Tongue (tissue), 2 donors: ENCODE measurements around the gene GRB14. TPM values are rescaled to one million over a fixed set of nuclear protein-coding genes. Genes with fewer than 3 reads are reported as not detected.

Experiments
- DNase-seq: peaks from one replicate; pipeline ENCODE4 v3.0.0-alpha.2; 2015
- total RNA-seq: library from RNA; depleted of rRNA; stranded (reverse); fragments of >200 nt; gene quantifications from one replicate; pipeline ENCODE4 v1.2.3, GENCODE V29; 2014

GRB14 gene
- total RNA-seq, 1 donor from 2014 or later: 19.7 TPM

DNA sequence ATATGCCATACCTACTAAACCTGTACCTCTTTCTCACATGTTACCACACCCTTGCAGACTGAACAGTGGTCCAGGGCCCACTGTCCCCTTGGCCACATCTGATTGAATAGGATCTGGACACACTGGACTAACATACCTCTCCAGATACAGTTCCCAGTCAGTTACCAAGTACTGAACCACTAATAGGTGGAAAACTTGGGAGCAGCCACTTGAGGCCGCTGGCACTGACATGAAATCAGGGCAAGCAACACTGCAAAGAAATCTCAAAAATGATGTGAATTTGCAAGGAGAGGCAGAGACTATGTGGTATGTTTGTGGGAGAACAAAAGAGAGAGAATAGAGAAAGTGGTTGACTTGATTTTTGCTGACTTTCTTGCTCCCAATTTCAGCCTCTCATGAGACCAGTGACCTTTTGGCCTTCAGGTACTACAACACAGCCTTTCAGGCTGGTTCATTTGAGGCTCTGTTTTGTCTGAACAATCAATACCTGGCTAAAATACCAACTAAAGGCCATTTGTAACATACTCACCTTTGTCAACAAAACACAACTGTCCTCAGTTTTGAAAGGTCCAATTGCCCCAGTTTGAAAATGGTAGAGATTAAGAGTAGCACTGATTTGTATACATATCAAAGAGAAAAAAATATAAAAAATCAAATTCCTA lies 7.8 kb downstream of the GRB14 start:
- DNase-seq: no peak

DNA sequence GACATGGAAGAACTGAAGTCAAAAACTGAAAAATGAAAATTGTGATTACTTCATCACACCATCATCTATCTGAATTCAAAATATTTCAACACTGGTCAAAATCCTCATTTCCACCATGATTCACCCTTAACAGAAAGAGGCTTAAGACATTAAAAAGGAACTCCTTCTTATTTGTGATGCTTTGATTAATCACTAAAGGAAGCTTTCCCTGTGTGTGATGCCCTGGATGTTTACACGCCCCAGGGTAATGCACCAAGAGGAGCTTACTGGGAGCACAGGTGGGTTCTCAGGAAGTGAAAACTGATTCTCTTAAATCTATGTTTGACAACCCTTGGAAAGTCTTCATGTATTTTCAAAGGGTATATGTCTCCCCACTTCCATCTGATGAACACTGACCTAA lies 11.5 kb downstream of the GRB14 start:
- DNase-seq: no peak

- DNase-seq: peak; percentile 63
These were observed 14.7 kb downstream of the GRB14 start for GRCh38 chr2:164606557-164606956.

DNA sequence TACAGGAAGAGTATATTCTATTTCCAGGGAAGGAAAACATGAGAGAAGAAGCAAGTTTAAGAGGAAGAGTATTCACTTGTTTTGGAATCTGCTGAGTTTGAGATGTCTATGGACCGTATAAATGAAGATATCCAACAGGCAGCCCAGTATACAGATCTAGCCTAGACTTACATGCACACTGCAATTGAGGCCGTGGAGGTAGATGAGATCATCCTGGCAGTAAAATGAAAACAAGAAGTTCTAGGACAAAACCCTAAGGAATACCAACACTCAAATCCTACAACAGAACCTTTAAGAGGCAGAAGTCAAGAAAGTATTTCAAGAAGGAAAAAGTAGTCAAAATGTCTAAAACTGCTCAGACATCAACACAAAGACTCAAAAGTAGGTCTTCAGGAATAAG lies 16.0 kb downstream of the GRB14 start:
- DNase-seq: no peak

DNA sequence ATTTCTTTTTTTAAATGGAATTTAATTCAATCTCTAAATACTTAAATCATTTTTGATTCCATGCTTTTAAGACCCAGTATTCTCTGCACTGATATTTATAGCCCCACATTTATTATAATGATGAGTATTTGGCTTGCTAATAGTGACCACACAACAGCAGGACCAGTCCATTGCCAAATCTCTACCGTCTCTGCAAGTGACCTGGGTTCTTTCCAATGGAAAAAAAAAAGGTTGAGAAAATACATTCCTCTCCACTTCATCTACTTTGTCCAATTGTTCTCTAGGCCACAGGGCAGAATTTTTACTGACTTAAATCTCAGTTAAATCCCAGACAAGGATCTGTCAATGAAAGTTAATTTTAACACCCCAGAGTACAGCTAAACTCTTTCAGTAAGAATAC lies 20.5 kb downstream of the GRB14 start:
- no peak for DNase-seq

- DNase-seq: peak; percentile 62
These were observed 21.2 kb downstream of the GRB14 start for GRCh38 chr2:164599954-164600589.

DNA sequence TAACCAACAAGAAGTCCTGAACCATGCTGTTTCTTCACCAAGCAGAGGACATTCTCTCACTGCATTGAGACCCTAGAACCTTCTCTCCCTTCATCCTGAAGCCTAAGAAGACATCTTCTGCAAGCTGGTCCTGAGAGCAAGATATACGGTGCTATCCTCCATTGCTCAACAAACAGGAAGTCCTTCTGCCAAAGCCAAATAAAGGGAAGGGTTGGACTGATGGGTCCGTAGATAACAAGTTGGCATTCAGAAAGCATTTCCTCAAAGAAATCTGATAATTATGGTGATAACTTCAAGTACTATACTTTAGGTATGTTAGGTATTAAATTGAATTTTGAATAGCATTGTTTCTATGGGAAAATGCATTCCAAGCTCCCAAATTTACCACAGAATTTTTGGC lies 23.3 kb downstream of the GRB14 start:
- DNase-seq: no peak

DNA sequence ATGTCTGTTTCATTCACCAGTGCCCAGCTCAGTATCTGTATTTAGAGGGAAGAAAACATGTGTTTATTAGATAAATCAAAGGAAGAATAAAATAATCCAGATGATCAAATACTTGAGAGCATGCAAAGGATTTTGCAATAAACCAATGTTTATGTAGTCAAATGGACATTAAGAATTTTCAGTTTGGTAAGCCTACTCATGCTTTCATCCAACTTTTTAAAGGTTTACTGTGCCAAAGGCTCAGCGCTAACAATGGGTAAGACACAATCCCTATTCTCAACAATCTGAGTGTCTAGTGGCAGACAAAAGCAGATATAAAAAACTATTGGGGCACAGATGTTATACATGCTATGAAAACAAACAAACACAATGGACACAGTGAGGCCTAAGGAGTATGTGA lies 26.3 kb downstream of the GRB14 start:
- DNase-seq: no peak

- DNase-seq: no peak
These were observed 27.3 kb downstream of the GRB14 start for GRCh38 chr2:164593959-164594358.

GRCh38 chr2:164593541-164593940 lies 27.7 kb downstream of the GRB14 start:
- no peak for DNase-seq

GRCh38 chr2:164589522-164589921 lies 31.8 kb downstream of the GRB14 start:
- no peak for DNase-seq

GRCh38 chr2:164581050-164581449 lies 40.2 kb downstream of the GRB14 start:
- no peak for DNase-seq

DNA sequence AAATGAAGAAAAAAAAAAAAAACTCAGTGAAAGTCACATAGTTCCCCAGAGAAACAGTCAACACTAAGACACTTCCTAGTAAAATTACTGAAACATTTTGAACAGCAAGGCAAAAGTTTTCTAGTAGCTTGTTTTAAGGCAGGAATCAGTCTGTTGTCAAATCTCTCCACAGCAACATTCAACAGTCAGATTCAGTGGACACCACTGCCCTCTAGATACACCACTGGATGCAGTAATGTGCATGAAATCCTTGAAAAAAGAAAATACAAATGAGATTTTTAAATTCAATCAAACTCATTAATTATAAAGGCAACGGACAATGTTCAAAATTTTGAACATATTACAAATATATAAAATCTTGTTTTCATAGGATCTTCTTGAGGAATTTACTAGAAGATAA lies 46.4 kb downstream of the GRB14 start:
- no peak for DNase-seq

DNA sequence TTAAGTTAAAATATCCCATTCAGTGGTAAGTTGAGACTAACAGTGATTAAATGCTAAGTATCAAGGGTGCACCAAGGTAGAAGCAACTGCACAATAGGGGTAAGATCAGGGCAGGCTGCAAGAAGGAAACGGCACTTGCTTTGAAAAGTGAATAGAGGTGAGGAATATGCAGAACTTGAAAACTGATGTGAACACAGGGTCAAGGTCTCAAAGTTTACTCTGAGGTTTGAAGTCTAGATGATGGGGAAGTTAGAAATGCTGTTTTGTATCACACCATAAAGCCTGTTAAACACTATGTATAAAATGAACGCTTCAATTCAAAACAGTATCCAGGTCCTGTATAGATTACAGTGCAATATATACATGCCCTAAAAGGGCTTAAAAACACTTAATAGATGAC lies 50.8 kb downstream of the GRB14 start:
- no peak for DNase-seq

DNA sequence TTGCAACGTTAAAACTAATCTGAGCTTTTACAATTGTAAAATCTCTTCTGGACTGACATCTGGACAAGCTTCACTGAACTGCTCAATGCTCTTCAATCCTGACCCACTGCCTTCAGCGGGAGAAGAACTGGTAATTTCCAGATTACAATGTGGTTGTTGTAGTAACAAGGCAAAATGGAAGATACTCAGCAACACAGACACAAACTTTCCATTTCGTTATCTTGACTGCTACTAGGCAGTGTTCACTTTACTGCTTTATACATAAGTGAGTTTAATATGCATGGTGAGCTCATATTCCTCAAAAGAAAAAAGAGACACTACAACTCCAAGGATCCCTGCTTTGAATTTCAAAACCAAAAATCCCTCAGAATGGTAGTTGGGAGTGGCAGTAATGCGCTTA lies 51.9 kb downstream of the GRB14 start:
- no peak for DNase-seq

- peak; percentile 10 for DNase-seq
These were observed 53.0 kb downstream of the GRB14 start for GRCh38 chr2:164568317-164568716.

- no peak for DNase-seq
These were observed 53.8 kb downstream of the GRB14 start for GRCh38 chr2:164567335-164567989.

DNA sequence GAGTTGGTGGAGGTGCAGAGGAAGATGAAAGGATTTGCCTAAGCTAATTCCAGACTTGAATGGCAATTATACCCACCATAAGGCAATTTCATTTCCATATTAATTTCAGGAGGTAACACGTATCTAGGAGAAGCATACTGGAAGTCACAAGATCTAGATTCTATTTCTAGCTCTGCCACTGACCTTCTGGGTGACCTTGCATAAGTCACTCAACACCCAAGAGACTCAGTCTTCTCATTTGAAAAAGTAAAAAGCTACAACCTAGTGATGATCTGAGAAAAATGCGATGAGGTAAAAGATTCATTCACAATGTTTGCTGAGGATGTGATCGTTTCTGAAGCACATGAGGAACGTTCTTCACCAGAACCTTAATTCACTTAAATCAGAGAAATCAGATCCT lies 55.9 kb downstream of the GRB14 start:
- DNase-seq: no peak

- DNase-seq: no peak
These were observed 58.6 kb downstream of the GRB14 start for GRCh38 chr2:164562666-164563065.

DNA sequence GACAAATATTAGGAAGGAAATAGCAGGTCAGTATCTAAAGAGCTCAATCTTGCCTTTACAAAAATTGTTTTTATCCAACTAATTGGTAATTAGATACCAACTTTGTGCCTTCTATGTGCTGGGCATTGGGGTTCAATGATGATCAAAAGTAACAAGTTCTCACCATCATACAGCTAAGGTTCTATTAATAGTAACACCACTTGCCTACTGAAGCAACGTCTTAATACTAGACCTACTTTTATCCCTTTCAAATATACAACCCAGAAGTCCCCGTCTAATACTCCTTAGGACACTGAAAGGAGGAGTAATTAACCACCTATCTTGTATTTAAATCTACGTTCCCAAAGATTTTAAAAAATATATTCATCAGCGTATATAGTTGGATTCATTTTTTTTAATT lies 59.3 kb downstream of the GRB14 start:
- no peak for DNase-seq

GRCh38 chr2:164561416-164561815 lies 59.9 kb downstream of the GRB14 start:
- no peak for DNase-seq

GRCh38 chr2:164560902-164561301 lies 60.4 kb downstream of the GRB14 start:
- DNase-seq: peak; percentile 29

DNA sequence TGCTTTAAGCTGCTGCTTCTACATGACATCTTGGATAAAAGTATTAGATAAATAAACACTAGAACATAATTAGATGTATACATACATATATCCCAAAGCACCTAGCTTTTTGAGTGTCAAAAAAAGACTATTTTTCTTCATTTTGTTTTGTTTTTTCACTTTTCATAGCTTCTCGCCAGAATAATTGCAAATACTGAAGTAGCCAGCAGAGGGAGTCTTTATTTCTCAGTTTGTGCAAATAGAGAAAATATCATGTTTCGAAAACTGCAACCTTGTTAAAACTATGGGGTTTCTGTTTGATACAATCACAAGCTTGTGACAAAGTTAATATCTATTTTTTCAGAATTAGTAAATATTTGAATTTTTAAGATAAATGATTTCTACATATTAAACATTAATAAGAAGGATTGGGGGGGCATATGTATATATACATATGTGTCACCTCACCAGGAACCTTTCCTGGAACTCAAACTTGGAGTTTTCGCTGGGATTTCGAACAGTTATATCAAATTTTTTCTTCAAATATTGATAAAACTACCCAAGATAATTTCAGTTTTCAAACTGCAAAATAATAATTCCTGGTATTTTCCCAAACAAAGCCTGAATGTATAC lies 61.0 kb downstream of the GRB14 start:
- peak; percentile 62 for DNase-seq
